Breast epithelium (tissue), 3 donors: Measurements from ENCODE around the gene CCDC167.

Experiments
- CTCF ChIP-seq, 3 donors: fragments of 450-650 bp; IDR thresholded peaks; one replicate each; pipeline ENCODE4 v1.5.1; 2016 to 2017; ENCODE audit warnings: antibody characterized with exemption in 3 of 3, mild to moderate bottlenecking in 3 of 3, moderate library complexity in 3 of 3
- POLR2A ChIP-seq: fragments of 450-650 bp; IDR thresholded peaks from one replicate; pipeline ENCODE4 v1.6.1; 2016; ENCODE audit warnings: antibody characterized with exemption, mild to moderate bottlenecking, moderate library complexity
- POLR2AphosphoS5 ChIP-seq, 3 donors: sonication (generic); formaldehyde crosslinking; IDR thresholded peaks; one replicate each; pipeline ENCODE4 v1.6.1; 2017; ENCODE audit warnings: antibody characterized with exemption in 3 of 3

GRCh38 chr6:37481711-37482605 is 17.7 kb downstream of the CCDC167 start:
- TF ChIP-seq CTCF (IDR thresholded peaks at IDR 0.05) (no peak), POLR2A (no peak), POLR2AphosphoS5 (IDR thresholded peaks at IDR 0.05) (no peak)
